Activated CD4-positive, alpha-beta memory T cell treated with anti-CD3 and anti-CD28 coated beads, Interleukin-2, amount 10 ng/mL, durations not matched to agents 7 days and 5 days (primary cell): ENCODE measurements around the gene PARVA. TPM values are rescaled to one million over a fixed set of nuclear protein-coding genes. Genes with fewer than 3 reads are reported as not detected.

Source experiments
- CTCF ChIA-PET: fragments of 350-600 bp; sonication (Branson Sonifier 250); formaldehyde crosslinking; loops from one replicate; lab custom pipeline; 2021; ENCODE audit warnings: antibody characterized with exemption, inconsistent platforms; lab: Charles Lee
- POLR2A ChIA-PET: fragments of 350-600 bp; sonication (Branson Sonifier 250); formaldehyde crosslinking; loops from one replicate; lab custom pipeline; 2021; ENCODE audit warnings: antibody characterized with exemption; lab: Charles Lee
- DNase-seq: peaks from one replicate; pipeline ENCODE4 v3.0.0-alpha.2; 2020
- H3K27ac Mint-ChIP-seq: one replicate; pipeline ENCODE4 v1.8.0; 2021; ENCODE audit warnings: mild to moderate bottlenecking, mixed read lengths
- H3K27me3 Mint-ChIP-seq: one replicate; pipeline ENCODE4 v1.8.0; 2021; ENCODE audit warnings: mixed read lengths
- H3K36me3 Mint-ChIP-seq: one replicate; pipeline ENCODE4 v1.8.0; 2021; ENCODE audit warnings: low read depth, mixed read lengths
- H3K4me1 Mint-ChIP-seq: one replicate; pipeline ENCODE4 v1.8.0; 2021; ENCODE audit warnings: mixed read lengths
- H3K4me3 Mint-ChIP-seq: one replicate; pipeline ENCODE4 v1.8.0; 2021; ENCODE audit warnings: mild to moderate bottlenecking, mixed read lengths
- H3K9me3 Mint-ChIP-seq: one replicate; pipeline ENCODE4 v1.8.0; 2021; ENCODE audit warnings: mixed read lengths
- total RNA-seq, 2 experiments: library from RNA; stranded (reverse); gene quantifications; one replicate each; pipeline ENCODE4 v1.2.3, GENCODE V29; 2021

The PARVA gene
- total RNA-seq, 2 experiments from 2014 or later, result 0.10 to 0.18 TPM

DNA sequence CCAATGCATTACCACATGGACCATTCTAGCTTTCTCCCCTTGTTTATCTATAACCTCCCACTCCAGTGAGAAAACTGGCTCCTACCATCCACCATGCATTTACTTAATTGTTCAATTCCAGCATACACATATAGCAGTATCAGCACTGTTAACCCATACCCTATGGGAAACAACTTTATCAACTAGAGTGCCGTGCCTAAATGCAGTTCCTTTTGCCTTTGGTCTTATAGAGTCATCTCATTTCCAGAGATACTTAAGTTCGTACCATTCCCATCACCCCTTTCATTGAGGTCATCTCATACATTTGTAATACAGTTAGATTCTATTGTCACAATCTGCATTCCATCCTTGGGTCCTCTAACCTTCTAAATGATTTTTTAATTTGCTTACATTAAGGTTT, 86.9 kb downstream of the PARVA start:
- Mint-ChIP-seq H3K27me3 (peaks cover 4% of the 10 kb centered on the region), H3K9me3 (no peaks in the 10 kb centered on the region), H3K36me3 (no peaks in the 10 kb centered on the region), H3K4me3 (no peak overlapping the region), H3K4me1 (no peaks in the 10 kb centered on the region), H3K27ac (no peak overlapping the region)
- ChIA-PET POLR2A (no interaction called here), CTCF (no interaction called here)
- DNase-seq, result no peak

DNA sequence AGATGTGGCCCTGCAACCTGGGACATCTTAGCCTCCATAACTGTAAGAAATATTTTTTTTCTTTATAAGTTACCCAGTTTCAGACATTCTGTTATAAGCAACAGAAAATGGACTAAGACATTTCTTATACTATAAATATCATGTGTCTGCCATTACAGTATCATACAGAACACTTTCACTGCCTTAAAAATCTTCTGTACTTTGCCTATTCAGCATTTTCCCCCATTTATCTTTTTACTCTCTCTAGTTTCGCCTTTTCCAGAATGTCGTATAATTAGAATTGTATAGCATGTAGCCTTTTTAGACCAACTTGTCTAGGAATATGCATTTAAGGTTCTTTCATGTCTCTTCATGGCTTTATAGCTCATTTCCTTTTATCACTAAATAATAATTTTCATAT, 88.0 kb downstream of the PARVA start:
- no peaks in the 10 kb centered on the region for H3K4me1 Mint-ChIP-seq
- CTCF ChIA-PET, result no interaction called here
- POLR2A ChIA-PET, result no interaction called here
- H3K9me3 Mint-ChIP-seq, result no peaks in the 10 kb centered on the region
- H3K27me3 Mint-ChIP-seq, result peaks cover 4% of the 10 kb centered on the region
- no peak overlapping the region for H3K4me3 Mint-ChIP-seq
- DNase-seq, result no peak
- H3K36me3 Mint-ChIP-seq, result no peaks in the 10 kb centered on the region
- no peak overlapping the region for H3K27ac Mint-ChIP-seq

DNA sequence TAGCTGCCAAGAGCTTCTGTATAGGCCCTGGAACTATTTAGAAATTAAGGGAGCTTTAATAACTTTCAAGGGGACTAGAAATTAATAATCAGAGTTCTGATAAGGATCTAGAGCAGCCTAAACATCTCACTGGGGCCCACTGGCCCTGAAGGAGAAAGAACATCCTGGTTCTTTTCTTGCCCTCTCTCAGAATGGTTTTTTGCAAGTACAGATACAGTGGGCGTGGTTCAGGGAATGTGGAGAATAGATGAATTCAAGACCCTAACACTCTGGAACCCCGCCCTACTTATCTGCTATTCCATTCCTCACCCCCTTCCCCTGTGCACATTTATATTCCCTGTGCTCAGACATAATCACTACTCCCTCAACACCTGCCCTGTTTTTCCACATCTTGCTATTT, 90.2 kb downstream of the PARVA start:
- no peaks in the 10 kb centered on the region for H3K4me1 Mint-ChIP-seq
- no peak overlapping the region for H3K4me3 Mint-ChIP-seq
- H3K27ac Mint-ChIP-seq, result no peak overlapping the region
- no peaks in the 10 kb centered on the region for H3K9me3 Mint-ChIP-seq
- ChIA-PET POLR2A (no interaction called here), CTCF (no interaction called here)
- no peaks in the 10 kb centered on the region for H3K36me3 Mint-ChIP-seq
- no peak for DNase-seq
- H3K27me3 Mint-ChIP-seq, result peaks cover 6% of the 10 kb centered on the region

DNA sequence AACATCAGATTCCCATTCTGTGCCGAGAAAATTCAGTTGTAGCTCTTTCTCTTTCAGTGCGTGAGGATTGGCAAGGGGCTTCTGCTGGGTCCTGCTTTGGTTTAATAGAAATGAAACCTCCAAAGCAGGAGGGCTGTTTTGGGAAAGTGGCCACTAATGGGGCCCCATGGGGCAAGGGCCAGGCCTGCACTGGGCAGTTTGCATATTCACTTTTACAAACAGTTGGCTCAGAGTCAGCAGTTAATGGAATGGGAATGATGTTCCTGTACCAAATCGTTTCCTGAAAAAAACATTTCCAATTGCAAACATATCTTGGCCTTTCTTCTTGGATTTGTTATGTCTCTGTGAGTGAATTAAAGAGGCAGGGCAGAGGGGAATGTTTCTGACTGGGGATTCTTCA, 92.1 kb downstream of the PARVA start:
- DNase-seq, result no peak
- Mint-ChIP-seq H3K9me3 (no peaks in the 10 kb centered on the region), H3K27ac (no peak overlapping the region), H3K4me3 (no peak overlapping the region), H3K36me3 (no peaks in the 10 kb centered on the region), H3K4me1 (no peaks in the 10 kb centered on the region), H3K27me3 (peaks cover 2% of the 10 kb centered on the region)
- CTCF ChIA-PET, result no interaction called here
- POLR2A ChIA-PET, result no interaction called here

DNA sequence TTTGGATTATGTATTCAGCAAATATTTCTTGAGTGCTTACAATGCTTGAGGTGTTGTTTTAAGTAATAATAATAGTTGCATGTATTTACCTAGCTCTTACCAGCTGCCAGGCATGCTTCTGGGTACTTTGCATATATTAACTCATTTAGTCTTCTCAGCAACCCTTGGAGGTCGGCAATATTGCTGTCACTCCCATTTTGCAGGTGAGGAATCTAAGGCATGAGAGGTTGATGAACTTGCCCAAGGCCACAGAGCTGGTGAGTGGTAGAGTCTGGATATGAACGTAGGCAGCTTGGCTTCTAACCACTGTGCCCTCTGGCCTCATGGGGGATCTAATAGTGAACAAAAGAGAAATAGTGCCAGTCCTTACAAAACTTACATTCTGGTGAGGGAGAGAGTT, 92.9 kb downstream of the PARVA start:
- Mint-ChIP-seq H3K27me3 (peaks cover 2% of the 10 kb centered on the region), H3K36me3 (no peaks in the 10 kb centered on the region), H3K27ac (no peak overlapping the region), H3K4me1 (no peaks in the 10 kb centered on the region), H3K9me3 (no peaks in the 10 kb centered on the region), H3K4me3 (no peak overlapping the region)
- ChIA-PET CTCF (no interaction called here), POLR2A (no interaction called here)
- DNase-seq, result no peak

DNA sequence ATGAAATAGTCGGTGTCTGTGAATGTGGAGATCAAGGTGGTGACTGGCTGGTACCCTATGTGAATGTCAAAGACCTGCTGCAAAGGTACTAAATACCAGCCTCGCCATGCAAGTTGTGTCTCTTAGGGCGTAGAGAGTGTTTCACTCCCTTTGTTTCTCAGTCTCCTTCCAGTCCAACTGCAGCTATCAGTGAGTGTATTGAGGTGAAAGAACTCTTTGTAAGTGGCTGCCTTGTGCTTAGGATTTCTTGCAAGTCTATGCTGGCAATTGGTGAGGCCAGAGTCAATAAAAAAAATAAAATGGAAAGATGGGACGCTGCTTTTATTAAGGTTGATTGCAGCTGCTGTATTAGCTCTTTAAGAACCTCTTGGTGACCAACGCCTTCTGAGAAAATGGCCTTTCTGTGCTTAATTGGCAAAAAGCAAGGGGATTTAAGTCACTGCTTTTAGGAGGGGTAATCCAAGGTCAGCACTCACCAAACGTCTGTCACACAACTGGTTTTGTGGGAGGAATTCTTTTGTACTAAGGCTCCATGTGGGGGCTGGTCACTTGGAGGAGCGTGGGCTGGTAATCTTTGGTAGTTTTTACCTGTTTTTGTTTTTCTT, 95.1 kb downstream of the PARVA start:
- POLR2A ChIA-PET, result no interaction called here
- H3K27ac Mint-ChIP-seq, result no peak overlapping the region
- H3K9me3 Mint-ChIP-seq, result no peaks in the 10 kb centered on the region
- no peaks in the 10 kb centered on the region for H3K4me1 Mint-ChIP-seq
- DNase-seq, result no peak
- CTCF ChIA-PET, result no interaction called here
- peaks cover 2% of the 10 kb centered on the region for H3K27me3 Mint-ChIP-seq
- H3K36me3 Mint-ChIP-seq, result no peaks in the 10 kb centered on the region
- no peak overlapping the region for H3K4me3 Mint-ChIP-seq

DNA sequence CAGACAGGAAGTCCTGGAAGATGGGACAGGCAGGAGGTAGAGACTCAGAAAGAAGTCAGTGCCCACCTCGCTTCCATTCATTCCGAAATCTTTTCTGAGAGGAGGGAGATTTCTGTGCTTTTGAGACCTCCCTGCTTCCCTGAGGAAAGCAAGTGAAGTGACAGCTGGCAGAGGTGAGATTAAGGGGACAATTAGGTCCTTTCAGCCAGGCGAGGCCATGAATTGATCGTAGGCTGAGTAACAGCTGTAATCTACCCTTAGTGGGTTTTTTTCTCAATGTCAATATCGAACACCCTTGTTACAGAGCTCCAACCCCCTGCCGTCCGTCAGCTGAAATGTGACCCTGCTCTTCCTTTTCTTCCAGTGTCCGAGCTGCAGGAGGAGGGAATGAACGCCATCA, 96.0 kb downstream of the PARVA start:
- H3K9me3 Mint-ChIP-seq, result no peaks in the 10 kb centered on the region
- H3K27me3 Mint-ChIP-seq, result peaks cover 2% of the 10 kb centered on the region
- no peak overlapping the region for H3K27ac Mint-ChIP-seq
- ChIA-PET POLR2A (no interaction called here), CTCF (no interaction called here)
- DNase-seq, result no peak
- no peak overlapping the region for H3K4me3 Mint-ChIP-seq
- no peaks in the 10 kb centered on the region for H3K4me1 Mint-ChIP-seq
- no peaks in the 10 kb centered on the region for H3K36me3 Mint-ChIP-seq

DNA sequence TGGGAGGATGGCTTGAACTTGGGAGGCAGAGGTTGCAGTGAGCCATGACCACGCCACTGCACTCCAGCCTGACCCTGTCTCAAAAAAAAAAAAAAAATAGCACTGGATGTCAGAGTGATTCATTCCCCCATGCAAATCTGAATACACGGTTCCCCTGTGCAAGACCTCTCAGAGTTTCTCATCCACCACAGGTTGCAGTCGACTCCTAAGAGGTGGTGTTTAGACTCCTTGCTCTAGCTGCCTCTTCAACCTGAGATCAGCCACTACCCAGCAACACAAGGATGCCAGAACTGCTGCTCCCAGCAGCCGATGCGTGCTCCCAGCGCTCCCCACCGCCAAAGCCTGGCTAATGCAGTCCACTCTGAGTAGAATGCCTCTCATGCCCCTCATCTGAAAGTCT, 97.5 kb downstream of the PARVA start:
- DNase-seq, result no peak
- no peak overlapping the region for H3K4me3 Mint-ChIP-seq
- H3K27me3 Mint-ChIP-seq, result peaks cover 2% of the 10 kb centered on the region
- no peaks in the 10 kb centered on the region for H3K36me3 Mint-ChIP-seq
- H3K9me3 Mint-ChIP-seq, result no peaks in the 10 kb centered on the region
- no peak overlapping the region for H3K27ac Mint-ChIP-seq
- H3K4me1 Mint-ChIP-seq, result no peaks in the 10 kb centered on the region
- ChIA-PET CTCF (no interaction called here), POLR2A (no interaction called here)

DNA sequence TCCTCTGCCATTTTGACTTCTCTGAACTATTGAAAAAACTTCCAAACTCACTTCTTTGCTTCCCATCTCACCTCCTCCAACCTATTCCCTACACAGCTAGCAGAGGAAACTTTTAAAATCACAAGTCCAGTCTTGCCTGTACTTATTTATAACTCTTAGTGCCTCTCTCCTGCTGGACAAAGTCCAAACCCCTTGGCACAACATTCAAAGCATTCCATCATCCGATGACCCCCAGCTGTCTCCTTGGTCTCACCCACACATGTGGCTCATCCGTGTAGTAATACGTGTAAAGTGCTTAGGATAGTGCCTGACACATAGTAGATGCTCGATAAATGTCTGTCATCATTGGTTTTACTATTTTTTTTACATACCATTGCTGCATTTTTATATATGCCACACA, 101.4 kb downstream of the PARVA start:
- ChIA-PET CTCF (no interaction called here), POLR2A (no interaction called here)
- no peaks in the 10 kb centered on the region for H3K27me3 Mint-ChIP-seq
- no peaks in the 10 kb centered on the region for H3K36me3 Mint-ChIP-seq
- H3K4me1 Mint-ChIP-seq, result no peaks in the 10 kb centered on the region
- no peak for DNase-seq
- H3K4me3 Mint-ChIP-seq, result no peak overlapping the region
- H3K9me3 Mint-ChIP-seq, result no peaks in the 10 kb centered on the region
- H3K27ac Mint-ChIP-seq, result no peak overlapping the region

DNA sequence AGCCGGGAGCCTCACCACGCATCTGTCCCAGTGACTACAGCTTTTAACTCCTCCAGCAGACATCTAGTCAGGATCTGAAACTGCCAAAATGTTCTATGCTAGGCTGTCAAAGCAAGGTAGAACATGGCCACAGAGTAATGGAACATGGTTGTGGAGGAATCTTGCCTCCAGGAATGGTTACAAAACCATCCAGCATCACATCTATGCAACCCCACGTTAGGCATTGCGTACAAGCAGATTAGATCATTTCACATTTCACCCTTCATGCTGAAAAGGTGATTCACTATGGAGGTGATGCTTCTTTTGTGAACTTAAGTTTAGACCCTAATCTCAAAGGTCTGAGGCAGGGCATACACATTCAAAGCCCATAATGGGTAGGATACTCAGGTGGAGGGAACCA, 103.0 kb downstream of the PARVA start:
- H3K9me3 Mint-ChIP-seq, result no peaks in the 10 kb centered on the region
- no peak overlapping the region for H3K27ac Mint-ChIP-seq
- H3K4me1 Mint-ChIP-seq, result no peaks in the 10 kb centered on the region
- no peaks in the 10 kb centered on the region for H3K36me3 Mint-ChIP-seq
- CTCF ChIA-PET, result no interaction called here
- H3K27me3 Mint-ChIP-seq, result no peaks in the 10 kb centered on the region
- POLR2A ChIA-PET, result no interaction called here
- DNase-seq, result no peak
- H3K4me3 Mint-ChIP-seq, result no peak overlapping the region

DNA sequence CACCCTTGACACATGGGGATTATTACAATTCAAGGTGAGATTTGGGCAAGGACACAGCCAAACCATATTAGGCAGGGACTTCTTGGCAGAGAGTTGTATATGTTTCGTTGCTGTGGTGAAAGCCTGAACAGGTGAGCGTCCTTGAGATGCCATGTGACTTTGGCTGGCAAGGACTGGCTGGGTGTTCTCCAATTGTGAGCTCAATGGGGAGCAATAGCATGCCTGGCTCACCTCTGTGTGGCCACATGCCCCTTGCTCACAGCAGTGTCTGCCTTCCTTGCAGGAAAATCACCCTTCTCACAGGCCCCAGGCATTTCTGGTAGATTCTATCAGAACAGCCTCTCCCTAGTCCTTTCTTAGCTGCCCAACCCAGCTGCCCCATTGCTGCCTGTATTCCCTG, 105.5 kb downstream of the PARVA start:
- Mint-ChIP-seq H3K9me3 (no peaks in the 10 kb centered on the region), H3K27ac (no peak overlapping the region), H3K4me3 (no peak overlapping the region), H3K27me3 (no peaks in the 10 kb centered on the region), H3K4me1 (no peaks in the 10 kb centered on the region), H3K36me3 (no peaks in the 10 kb centered on the region)
- ChIA-PET POLR2A (no interaction called here), CTCF (no interaction called here)
- no peak for DNase-seq

DNA sequence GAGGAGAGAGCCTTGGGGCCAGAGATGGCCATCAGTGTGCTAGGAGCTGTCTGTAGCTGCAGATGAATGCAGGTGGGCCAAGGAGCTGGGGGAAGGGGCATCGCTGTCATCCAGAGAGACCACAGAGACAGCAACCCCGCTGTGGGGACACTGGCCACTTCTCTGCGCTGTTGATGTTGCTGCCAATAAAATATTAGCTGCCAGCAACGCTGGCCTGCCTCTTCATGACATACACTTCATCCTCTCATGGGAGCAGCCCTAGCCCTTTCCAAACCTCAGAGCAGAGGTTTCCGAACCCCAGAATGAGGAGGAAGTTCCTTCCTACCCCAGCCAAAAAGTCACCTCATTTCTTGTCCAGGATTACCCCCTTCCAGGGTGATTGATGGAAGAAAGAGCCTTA, 106.2 kb downstream of the PARVA start:
- H3K36me3 Mint-ChIP-seq, result no peaks in the 10 kb centered on the region
- H3K27me3 Mint-ChIP-seq, result no peaks in the 10 kb centered on the region
- POLR2A ChIA-PET, result no interaction called here
- CTCF ChIA-PET, result no interaction called here
- H3K4me3 Mint-ChIP-seq, result no peak overlapping the region
- H3K27ac Mint-ChIP-seq, result no peak overlapping the region
- peaks cover under 1% of the 10 kb centered on the region for H3K9me3 Mint-ChIP-seq
- H3K4me1 Mint-ChIP-seq, result no peaks in the 10 kb centered on the region
- DNase-seq, result no peak

DNA sequence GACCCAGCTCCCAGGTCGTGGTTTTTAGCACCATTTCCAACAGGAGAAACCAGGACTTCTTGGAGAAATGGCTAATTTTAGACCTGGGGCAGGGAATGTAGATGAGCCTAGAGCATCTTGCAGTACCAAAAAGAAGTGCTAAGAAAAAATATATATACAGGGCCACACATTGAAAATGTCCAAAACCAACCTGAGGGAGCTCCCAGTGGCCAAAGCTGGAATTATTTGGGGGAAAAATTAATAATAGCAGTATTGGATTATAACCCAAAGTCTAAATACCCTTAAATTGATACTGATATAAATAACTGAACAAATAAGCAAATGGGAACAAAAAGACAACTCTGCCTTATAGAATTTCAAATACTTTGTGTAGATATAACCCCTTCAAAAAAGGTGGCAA, 108.0 kb downstream of the PARVA start:
- ChIA-PET POLR2A (no interaction called here), CTCF (interaction anchor here (1.0 kb wide), 2 partner anchors 154 to 251 kb away, joined by 3 read pairs; no protein-coding TSS in a partner anchor)
- no peak overlapping the region for H3K4me3 Mint-ChIP-seq

DNA sequence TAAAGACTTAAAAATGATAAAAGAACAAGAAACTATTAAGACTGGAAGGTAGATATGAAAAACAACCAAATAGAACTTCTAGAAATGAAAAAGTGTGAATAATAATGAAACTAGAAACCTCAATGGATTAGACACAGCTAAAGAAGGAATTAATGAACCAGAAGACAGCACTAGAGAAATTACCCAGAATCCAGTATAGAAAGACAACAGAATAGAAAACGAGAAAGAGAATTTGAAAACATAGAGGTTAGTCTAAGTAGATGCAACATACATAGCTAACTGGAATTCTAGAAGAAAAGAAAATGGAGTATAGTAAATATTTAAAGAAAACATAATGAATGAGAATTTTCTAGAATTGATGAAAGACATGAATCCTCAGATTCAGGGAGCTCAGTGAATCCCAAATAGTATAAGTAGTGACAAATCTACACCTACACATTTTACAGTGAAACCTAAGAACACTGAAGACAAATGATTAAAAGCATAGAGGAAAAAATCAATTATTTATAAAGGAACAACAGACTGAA, 111.9 kb downstream of the PARVA start:
- H3K27me3 Mint-ChIP-seq, result peaks cover 5% of the 10 kb centered on the region
- ChIA-PET CTCF (interaction anchor here (1.4 kb wide), 1 partner anchor 158 kb away, joined by 4 read pairs; no protein-coding TSS in a partner anchor), POLR2A (no interaction called here)
- H3K4me1 Mint-ChIP-seq, result no peaks in the 10 kb centered on the region
- H3K36me3 Mint-ChIP-seq, result no peaks in the 10 kb centered on the region
- H3K4me3 Mint-ChIP-seq, result no peak overlapping the region
- H3K27ac Mint-ChIP-seq, result no peak overlapping the region
- DNase-seq, result no peak
- peaks cover 9% of the 10 kb centered on the region for H3K9me3 Mint-ChIP-seq

More for the DNA sequence above, 108.0 kb downstream of the PARVA start:
- peaks cover 9% of the 10 kb centered on the region for H3K9me3 Mint-ChIP-seq
- H3K4me1 Mint-ChIP-seq, result no peaks in the 10 kb centered on the region
- no peaks in the 10 kb centered on the region for H3K27me3 Mint-ChIP-seq
- DNase-seq, result no peak
- no peak overlapping the region for H3K27ac Mint-ChIP-seq
- H3K36me3 Mint-ChIP-seq, result no peaks in the 10 kb centered on the region
